GM21825 (cell line): ENCODE data around the gene NEURL2.

Source experiments
- ATAC-seq: cut with Tn5 transposase; IDR thresholded peaks from one replicate; pipeline ENCODE4 v1.9.1; 2021; ENCODE audit warnings: mild to moderate bottlenecking, moderate library complexity; ENCODE audit not compliant: unreplicated experiment

NEURL2 gene

DNA sequence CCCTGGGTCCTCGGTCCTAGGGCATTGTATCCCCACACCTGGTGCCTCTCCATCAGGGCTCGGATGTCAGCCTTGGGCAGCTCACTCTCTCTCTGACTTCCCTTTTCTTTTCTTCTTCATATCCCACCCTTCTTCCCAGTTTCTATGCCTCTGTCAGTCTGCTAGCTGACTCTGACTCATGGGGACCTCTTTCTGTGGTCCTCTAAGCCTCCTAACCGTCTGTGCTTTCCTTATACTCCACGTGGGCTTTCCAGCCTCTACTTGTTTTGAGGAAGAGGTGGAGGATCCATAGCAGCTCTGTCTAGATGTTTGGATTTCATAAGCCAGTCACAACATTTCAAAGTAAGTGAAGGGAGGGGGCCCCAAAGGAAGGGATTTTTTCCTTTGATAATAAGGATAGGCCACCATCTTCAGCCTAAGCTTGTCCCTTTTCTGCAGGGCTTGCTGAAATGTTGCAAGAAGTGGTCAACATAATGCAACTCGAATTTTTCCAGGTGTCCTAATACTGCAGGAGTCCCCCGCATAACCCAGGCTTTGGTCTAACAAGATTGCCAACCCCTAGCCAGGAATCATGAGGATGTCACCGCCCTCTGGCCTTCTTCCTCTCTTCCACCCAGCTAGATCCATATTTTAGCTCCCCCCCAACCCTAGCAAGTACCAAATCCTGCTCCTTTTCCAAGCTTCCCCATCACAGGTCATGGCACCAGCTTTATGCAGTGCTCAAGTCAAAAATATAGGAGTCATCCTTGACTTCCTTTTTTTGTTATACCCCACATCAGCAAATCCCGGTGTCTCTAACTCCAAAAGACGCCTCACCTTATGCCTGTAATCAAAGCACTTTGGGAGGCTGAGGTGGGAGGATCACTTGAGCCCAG is 29.7 kb upstream of the NEURL2 start:
- ATAC-seq = no peak

DNA sequence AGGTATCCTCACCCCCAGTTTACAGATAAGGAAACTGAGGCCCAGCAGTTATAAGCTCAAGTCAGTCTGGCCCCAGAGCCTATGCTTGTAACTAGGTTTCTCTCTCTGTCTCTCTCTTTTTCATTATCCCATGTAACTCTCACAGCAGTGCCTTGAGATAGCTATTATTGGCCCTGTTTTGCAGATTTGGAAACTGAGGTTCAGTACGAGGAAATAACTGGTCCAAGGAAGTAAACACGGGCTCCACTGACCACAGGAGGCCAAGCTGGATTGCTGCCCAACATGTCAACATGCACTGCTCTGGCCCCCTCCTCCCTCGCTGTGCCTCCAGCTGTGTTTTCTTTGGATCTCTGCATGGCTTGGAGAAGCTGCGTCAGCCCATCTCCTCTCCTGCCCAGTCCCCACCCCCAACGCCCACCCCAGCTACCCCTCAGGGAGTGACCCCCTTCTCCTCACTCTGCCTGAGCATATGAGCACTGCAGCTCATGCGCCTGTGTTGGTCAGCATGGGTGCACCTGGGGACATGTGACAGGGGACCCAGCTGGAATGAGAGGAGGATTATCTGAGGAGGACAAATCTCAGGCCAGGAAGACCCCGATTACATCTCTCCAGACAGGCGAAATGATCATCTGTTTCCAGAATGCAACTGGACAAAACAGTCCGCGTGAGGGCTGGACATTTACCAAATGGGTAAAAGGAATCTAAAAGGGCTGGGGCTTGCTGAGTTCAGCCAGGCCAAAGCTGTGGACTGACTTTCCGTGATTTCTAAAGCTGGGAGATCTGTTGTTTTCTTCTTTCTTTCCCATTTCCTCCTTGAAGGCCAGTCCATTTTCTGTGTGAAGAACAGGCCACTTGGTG is 28.8 kb upstream of the NEURL2 start:
- ATAC-seq = no peak

DNA sequence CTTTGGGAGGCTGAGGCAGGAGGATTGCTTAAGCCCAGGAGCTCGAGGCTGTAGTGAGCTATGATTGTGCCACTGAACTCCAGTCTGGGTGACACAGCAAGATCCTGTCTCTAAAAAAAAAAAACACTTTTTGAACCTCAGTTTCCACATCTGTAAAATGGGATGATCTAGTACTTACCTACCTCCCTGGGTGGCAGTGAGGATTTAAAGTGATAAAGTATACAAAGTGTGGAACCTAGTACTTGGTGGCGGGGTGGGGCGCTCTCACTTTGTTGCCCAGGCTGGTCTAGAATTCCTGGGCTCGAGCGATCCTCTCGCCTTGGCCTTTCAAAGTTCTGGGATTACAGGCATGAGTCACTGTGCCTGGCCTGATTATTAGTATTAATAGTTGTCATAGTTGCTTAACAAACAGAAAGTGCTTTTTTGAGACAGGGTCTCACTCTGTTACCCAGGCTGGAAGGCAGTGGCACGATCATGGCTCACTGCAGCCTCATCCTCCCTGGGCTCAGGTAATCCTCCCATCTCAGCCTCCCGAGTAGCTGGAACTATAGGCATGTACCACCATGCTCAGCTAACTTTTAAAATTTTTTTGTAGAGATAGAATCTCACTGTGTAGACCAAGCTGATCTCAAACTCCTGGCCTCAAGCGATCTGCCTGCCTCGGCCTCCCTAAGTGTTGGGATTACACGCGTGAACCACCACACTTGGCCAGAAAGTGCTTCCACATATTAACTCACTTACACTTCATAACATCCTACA is 27.9 kb upstream of the NEURL2 start:
- no peak for ATAC-seq

DNA sequence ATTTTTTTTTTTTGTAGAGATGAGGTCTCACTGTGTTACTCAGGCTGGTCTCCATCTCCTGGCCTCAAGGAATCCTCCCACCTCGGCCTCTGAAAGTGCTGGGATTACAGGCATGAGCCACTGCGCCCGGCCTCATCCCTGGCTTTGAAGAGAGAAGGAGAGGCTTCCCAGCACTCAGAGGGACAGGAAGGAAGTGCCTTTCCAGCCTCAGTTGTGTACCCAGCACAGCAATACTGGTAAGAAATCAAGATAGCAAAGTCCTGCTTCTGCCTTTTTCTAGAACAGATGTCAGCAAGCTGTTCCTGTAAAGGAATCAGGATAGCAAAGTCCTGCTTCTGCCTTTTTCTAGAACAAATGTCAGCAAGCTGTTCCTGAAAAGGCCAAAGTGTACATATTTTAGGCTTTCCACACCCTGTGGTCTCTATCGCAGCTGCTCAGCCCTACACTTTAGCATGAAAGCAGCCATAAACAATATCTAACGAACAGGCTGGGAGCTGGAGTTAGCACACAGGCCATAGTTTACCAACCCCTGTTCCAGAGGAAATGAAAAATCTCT is 27.3 kb upstream of the NEURL2 start:
- ATAC-seq = no peak

DNA sequence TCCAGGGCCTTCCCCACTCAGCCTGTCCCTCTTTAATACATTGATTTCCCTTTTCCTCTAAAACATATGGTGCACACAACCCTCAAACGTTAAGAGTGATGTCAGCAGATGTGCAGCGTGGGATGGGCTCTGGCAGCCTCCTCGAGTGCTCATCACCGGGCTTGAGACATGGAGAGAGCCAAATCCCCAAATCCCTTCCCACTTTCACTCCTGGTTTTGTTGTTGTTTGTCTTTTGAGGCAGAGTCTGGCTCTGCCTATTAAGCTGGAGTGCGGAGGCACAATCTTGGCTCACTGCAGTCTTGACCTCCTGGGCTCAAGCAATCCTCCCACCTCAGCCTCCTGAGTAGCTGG is 26.8 kb upstream of the NEURL2 start:
- ATAC-seq = no peak

DNA sequence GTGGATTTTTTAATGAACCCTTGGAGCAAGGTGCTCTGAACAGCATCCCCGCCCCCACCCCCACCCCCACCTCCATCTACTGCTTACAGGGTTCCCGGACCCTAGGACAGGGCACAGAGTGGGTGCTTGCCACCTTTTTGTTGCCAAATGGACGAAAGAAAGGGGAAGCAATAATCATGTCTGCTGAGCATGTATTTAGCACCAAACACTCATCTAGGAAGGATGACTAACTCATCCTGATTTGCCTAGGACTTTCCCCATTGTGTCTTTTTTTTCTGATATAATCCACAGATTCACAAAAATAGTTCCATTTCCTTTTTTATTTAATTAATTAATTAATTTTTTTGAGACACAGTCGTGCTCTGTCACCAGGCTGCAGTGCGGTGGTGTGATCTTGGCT is 22.1 kb upstream of the NEURL2 start:
- no peak for ATAC-seq

DNA sequence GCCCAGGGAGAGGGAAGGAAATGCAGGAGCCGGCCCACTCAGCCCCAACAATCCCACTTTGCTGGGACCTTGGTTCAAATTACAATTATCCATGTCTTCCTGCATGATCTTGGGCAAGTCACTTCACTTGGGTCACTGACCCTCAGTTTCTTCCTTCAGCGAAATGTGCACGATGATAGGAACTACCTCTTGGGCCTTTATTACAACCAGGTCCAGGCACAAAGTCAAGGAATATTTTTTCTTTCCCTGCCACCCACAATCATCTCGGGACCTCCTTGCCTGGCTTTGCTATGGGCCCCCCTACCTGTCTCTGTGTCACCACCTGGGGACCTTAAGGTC is 21.3 kb upstream of the NEURL2 start:
- no peak for ATAC-seq

DNA sequence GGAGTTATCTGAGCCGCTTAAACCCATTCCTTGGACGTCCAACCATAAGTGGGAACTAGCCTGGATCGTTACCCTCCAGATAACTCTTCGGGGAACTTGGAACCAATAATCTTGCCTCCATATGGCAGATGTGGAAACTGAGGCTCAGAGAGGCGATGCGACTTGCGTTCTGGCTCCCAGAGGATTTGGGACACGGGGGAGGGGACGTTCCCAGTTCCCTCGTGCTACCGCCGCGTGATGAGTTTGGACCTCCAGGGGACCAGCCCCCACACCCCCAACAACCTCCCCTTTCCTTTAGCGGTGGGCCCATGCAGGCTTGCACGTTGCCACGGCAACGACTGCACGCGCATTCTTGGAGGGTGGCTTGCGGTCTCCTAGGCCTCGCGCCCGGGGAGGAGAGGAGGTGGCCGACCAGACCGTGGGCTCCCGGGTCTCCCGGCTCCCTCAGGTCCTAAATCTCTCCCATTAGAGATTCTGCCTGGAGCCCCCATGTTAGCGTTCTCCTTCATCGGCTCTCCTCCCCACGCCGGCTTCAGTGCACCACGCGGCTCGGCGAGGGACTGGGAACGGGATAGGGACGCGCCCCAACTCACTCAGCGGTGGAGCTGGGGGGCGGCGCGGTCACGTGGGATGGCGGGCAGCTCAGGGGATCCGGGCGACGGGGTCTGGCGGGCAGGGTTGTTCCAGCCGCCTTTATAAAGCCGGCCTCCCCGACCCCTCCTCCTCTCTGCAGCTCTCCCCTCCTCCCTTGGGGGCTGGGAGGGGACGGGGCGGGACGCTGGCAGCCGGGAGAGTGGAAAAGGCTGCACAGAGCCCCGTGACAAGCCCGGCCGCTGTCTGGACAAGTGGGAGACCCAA is 20.7 kb upstream of the NEURL2 start, which contains the start of gene PLTP:
Gene PLTP, minus strand, starts transcription at position 670 of the 858 bp plus-strand sequence. CDS start 703 bp downstream, outside the sequence.
- ATAC-seq = no peak

DNA sequence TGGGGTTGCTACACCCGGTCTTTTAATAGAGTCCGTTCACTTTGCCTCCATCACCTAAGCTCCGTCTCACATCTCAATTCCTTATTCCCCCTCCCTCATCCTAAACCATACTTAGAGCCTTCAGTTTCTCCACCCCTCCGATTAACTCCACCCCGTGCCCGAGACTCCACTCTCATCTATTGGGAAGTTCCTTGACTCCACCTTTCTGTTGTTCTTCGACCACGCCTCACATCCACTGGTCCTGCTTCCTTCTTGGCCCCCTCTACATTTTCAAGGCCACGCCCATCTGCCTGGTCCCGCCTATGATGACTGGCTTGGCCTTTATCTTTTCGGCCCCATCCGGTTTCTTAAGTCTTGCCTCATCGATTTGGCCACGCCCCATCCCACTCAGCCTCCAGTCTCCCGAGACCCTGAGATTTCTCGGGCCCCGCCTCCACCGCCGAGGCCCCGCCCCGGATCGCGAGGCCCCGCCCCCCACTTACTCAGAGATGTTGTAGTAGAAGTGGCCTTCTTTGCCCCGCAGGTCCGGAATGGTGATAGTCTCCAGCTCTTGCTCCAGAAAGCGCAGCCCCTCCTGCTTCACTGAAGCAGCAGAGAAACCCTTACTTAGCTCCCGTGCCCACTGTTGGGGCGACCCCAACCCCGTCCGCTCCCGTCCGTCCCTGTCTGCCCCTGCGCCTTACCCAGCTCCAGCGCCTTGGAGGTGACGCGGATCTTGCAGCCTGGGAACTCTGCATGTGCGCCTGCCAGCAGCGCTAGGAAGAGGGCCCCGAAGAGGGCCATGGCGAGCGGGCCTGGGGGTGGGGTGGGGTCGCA is 19.9 kb upstream of the NEURL2 start:
- ATAC-seq = peak; percentile 81

DNA sequence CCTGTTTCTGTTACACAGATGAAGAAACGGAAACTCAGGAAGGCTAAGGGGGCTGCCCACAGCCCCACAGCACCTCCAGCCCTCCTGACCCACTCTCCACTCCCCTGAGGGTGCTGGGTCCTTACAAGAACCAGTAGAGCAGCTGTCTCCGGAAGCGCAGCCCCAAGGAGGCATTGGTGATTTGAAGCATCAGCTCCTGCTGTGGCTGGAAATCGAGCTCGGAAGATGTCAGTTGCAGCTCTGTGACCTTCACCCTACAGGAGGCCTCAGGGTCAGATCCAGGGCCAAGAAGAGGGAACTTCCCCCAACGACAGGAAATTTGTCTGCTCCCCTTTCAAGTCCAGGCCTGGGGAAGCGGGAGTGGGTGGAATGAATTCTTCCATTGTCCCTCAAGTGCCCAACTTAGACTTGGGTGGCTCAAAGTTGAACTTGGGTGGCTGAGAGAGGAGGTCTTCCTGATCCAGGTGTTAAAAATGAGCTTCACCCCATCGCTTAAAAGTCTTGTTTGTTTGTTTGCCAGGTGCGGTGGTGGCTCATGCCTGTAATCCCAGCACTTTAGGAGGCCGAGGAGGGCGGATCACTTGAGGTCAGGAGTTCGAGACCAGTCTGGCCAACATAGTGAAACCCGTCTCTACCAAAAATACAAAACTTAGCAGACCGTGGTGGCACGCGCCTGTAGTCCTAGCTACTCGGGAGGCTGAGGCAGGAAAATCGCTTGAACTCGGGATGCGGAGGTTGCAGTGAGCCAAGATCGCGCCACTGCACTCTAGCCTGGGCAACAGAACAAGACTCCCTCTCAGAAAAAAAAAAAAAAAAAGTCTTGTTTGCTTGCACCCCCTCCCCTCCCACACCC is 19.0 kb upstream of the NEURL2 start:
- ATAC-seq = no peak

DNA sequence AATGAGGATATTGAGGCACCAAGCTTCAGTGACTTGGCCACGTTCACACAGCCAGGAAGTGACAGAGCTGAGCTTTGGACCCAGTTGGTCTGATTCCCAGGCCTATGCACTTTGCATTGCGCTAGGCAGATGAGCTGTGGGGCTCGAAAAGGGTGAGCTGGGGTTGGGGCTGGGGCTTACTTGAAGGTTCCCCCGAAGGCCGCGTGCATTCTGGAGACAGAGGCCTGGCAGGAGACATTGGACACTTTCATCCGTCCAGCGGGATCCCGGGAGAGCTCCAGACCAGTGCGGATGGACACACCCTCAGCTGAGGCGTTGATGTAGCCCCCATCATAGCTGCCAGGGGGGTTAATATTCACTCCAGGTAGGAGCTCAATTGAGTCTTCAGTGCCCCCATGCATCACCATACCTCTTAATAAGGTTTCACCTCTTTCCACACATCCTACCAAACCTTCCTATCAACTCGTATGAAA is 18.4 kb upstream of the NEURL2 start:
- no peak for ATAC-seq

DNA sequence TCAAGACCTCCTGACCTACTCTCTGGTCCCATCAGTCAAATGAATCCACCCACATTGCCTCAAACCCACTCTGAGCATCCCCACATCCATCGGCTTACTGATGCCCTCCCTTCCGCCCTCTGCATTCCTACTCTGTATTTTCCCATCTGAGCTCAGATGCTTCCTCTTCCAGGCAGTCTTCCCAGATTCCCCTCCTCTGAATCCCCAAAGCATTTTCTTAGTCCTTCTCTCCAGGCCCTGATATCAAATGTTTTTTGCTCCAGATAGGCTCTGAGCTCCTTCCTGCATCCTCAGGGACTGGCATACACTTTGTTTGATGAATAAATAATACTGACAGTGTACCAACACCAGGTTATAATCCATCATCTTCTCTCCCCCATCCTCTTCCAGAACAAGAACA is 17.1 kb upstream of the NEURL2 start:
- no peak for ATAC-seq

DNA sequence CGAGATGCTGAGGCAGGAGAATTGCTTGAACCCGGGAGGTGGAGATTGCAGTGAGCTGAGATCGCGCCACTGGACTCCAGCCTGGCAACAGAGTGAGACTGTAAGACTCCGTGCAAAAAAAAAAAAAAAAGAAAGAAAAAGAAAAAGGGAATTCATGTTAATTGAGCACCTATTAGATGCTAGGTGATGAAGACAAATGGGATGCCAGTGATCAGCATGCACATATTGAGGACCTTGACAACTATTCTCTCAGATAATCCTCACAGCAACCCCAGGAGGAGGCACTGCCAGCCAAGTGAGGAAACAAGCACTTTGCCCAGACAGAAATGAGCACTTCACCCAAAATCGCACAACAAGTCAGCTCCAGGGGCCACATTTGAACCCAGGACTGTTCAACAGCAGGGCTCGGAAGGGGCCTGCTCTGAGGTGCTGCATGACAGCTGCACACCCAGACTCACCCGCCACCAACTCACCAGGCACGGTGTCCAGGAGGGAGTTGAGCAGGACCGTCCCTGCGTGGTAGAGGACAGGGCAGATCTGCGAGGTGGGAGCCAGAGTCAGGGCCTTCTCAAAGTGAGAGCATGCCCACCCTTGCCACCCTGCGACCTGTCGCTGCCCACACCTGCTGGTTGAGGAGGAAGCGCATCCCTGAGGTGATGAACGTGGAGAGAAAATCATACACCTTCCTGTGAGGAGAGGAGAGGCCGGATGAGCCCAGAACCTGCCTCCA is 16.4 kb upstream of the NEURL2 start:
- no peak for ATAC-seq

DNA sequence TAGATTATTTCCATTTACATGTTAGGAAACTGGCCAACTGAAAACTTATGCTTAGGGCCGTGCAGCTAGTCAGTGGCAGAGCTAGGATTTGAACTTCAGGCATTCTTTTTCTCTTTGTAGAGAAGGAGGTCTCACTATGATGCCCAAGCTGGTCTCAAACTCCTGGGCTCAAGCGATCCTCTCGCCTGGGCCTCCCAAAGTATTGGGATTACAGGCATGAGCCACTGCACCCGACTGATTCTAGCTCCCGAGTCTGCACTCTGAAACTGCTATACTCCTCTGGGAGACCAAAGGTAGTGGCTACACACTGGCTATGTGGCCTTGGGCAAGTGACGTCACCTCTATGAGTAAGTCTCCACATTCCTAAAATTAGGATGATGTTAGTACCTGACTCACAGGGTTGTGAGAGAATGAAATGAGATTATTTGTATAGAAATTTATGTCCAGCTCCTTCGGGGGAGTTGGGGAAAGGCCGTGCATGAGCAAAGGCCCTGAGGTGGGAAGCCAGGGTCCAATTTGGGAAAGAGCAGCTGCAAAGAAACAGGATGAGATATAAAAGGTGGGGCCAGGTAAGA is 14.6 kb upstream of the NEURL2 start:
- no peak for ATAC-seq

DNA sequence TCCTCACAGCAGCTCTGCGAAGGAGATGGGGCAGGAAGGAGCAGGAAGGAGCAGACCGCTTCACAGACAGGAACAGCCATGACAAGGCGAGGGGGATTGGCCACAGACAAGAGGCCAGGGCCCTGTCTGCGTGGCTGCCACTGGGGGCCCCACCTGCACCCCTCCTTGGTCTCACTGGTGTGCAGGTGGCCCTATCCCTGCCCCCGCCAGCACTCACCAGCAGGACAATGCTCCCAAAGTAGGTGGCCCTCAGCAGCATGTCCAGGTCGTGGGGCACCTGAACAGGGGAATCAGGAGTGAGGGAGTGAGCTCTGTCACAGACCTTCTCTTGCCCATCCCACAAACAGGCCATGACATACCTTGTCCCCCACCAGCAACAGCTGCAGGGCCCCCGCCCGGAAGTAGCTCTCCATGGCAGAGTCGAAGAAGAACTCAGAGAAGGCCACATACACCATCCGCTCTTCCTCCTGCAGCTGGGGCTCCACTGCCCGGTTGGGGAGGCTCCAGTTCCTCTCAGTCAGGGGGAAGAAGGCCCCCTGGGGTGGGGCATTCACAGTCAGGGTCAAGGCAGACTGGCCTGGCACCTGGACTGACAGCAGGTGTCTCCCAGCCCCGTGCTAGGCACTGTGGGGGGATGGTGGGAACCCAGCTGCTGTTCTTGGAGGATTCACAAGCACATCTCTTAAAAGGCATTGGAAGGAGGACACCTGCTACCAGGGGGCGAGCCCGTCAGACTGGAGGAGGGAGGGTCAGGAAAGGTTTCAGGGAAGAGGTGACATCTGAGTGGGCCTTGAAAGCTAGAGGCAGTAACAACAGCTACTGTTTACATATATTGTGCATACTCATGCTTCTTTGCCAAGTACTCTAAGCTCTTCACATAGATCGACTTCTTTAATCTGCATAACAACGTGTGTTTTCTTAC is 13.8 kb upstream of the NEURL2 start:
- ATAC-seq = no peak

DNA sequence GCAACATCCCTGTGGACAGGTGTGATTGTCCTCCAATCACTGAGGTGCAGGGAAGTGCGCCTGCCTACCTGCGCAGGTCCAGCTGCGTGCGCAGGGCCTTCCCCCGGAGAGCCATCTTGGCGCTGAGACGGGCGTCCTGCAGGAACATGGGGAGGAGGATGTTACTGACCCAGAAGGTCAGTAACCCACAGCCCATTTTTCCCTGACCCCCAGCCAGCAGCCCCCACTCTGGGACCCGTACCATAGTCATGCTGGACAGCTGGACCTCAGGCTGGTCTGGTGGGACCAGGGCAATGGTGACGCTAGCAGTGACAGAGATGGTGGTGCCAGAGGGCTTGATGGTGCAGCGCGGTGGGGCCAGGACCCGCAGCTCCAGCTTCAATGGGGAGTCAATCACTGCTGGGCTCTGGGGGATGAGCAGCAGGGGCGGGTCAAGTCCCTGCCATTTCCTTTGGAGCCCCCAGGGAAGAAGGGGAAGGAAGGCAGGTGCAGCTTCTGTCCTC is 11.2 kb upstream of the NEURL2 start:
- no peak for ATAC-seq
